ENCODE measurements around the gene CHRM1. TPM values are rescaled to one million over a fixed set of nuclear protein-coding genes. Genes with fewer than 3 reads are reported as not detected.
"Not testable (repeated sequence)": the region's sequence is repeated elsewhere in the genome, so short reads cannot be mapped to it uniquely, and the experiment has no call there.

CHRM1 gene
- total RNA-seq, 2 donors from 2014 or later = 38.1 to 107 TPM

- Histone ChIP-seq H3K27ac (no peak overlapping the region), H3K36me3 (no peaks in the 10 kb centered on the region), H3K4me3 (no peak overlapping the region), H3K4me1 (replicated peaks) (no peaks in the 10 kb centered on the region), H3K9me3 (no peaks in the 10 kb centered on the region), H3K27me3 (replicated peaks; ENCODE audit: insufficient read depth) (no peaks in the 10 kb centered on the region)
- WGBS = 72% methylated on average over 7 of the region's 7 CpGs
- DNase-seq (ENCODE audit: low spot score) = no peak
- TF ChIP-seq POLR2AphosphoS5 (IDR thresholded peaks at IDR 0.05) = no peak
- intact Hi-C loops (cut with DNase I) = no loop called here
Observed at GRCh38 chr11:62948765-62949320, 27.7 kb upstream of the CHRM1 start.

- DNase-seq (ENCODE audit: low spot score); H3K4me3 ChIP-seq; intact Hi-C loops (cut with DNase I); H3K27ac ChIP-seq; H3K4me1 ChIP-seq (replicated peaks); H3K9me3 ChIP-seq; H3K36me3 ChIP-seq; H3K27me3 ChIP-seq (replicated peaks; ENCODE audit: insufficient read depth): not testable (repeated sequence)
- 94% methylated on average over 10 of the region's 10 CpGs for WGBS
Observed at GRCh38 chr11:62945538-62945937, 24.4 kb upstream of the CHRM1 start.

GRCh38 chr11:62937528-62937927, 16.4 kb upstream of the CHRM1 start:
- intact Hi-C loops (cut with DNase I); H3K4me3 ChIP-seq; H3K27me3 ChIP-seq (replicated peaks; ENCODE audit: insufficient read depth); H3K4me1 ChIP-seq (replicated peaks); DNase-seq (ENCODE audit: low spot score); H3K9me3 ChIP-seq; H3K36me3 ChIP-seq: not testable (repeated sequence)
- WGBS = 89% methylated on average over 2 of the region's 2 CpGs
- H3K27ac ChIP-seq = peak overlapping the region in 1 of 2 donors; percentile 18

- 32% methylated on average over 1 of the region's 1 CpG for WGBS
- H3K4me1 ChIP-seq (replicated peaks) = peaks cover 9% of the 10 kb centered on the region
- no peak overlapping the region for H3K4me3 ChIP-seq
- no peaks in the 10 kb centered on the region for H3K27me3 ChIP-seq (replicated peaks; ENCODE audit: insufficient read depth)
- no peaks in the 10 kb centered on the region for H3K9me3 ChIP-seq
- no peak overlapping the region for H3K27ac ChIP-seq
- TF ChIP-seq POLR2AphosphoS5 (IDR thresholded peaks at IDR 0.05) = no peak
- no peak for TF ChIP-seq POLR2A (IDR thresholded peaks at IDR 0.05)
- TF ChIP-seq CTCF (IDR thresholded peaks at IDR 0.05) = no peak
- no peak for DNase-seq (ENCODE audit: low spot score)
- intact Hi-C loops (cut with DNase I) = no loop called here
- no peaks in the 10 kb centered on the region for H3K36me3 ChIP-seq
Observed at GRCh38 chr11:62934496-62934785, 13.3 kb upstream of the CHRM1 start.

GRCh38 chr11:62933750-62934495, 12.8 kb upstream of the CHRM1 start:
- intact Hi-C loops (cut with DNase I) = no loop called here
- 93% methylated on average over 4 of the region's 5 CpGs for WGBS

GRCh38 chr11:62933285-62933684, 12.1 kb upstream of the CHRM1 start:
- intact Hi-C loops (cut with DNase I) = no loop called here
- Histone ChIP-seq H3K27me3 (replicated peaks; ENCODE audit: insufficient read depth) (no peaks in the 10 kb centered on the region), H3K9me3 (no peaks in the 10 kb centered on the region), H3K4me1 (replicated peaks) (peaks cover 5% of the 10 kb centered on the region), H3K36me3 (no peaks in the 10 kb centered on the region), H3K27ac (no peak overlapping the region), H3K4me3 (no peak overlapping the region)
- 81% methylated on average over 13 of the region's 13 CpGs for WGBS
- TF ChIP-seq POLR2A (IDR thresholded peaks at IDR 0.05) = no peak
- TF ChIP-seq POLR2AphosphoS5 (IDR thresholded peaks at IDR 0.05) = no peak
- TF ChIP-seq CTCF (IDR thresholded peaks at IDR 0.05) = no peak
- no peak for DNase-seq (ENCODE audit: low spot score)

More at GRCh38 chr11:62933750-62934495, 12.8 kb upstream of the CHRM1 start:
- no peaks in the 10 kb centered on the region for H3K36me3 ChIP-seq
- no peak overlapping the region for H3K4me3 ChIP-seq
- TF ChIP-seq POLR2AphosphoS5 (IDR thresholded peaks at IDR 0.05) (no peak), CTCF (IDR thresholded peaks at IDR 0.05) (no peak), POLR2A (IDR thresholded peaks at IDR 0.05) (no peak)
- no peak for DNase-seq (ENCODE audit: low spot score)
- no peaks in the 10 kb centered on the region for H3K27me3 ChIP-seq (replicated peaks; ENCODE audit: insufficient read depth)
- no peaks in the 10 kb centered on the region for H3K9me3 ChIP-seq
- no peak overlapping the region for H3K27ac ChIP-seq
- H3K4me1 ChIP-seq (replicated peaks) = peaks cover 9% of the 10 kb centered on the region
